ENCODE data around the gene ACTR3.

Gene ACTR3

DNA sequence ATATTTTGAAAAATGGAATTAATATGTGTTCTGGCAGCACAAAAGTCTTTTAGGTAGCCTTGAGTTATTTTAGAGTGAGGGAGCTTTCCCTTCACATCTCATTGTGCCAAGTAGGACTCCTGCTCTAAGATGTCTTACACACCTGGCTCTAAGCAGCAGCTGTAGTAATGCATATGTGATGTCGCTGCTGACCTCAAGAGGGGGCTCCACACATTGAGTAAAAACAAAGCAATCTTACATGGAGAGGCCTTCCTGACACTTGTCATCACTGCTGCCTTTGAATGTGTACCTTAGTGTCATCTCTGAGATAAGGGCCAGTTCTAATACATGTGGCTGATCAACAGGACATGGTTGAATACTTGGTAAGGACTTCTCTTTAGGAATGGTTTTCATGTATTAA is 75.8 kb downstream of the ACTR3 start:
- no peak for DNase-seq (ENCODE audit: low read depth in 2 of 2)

DNA sequence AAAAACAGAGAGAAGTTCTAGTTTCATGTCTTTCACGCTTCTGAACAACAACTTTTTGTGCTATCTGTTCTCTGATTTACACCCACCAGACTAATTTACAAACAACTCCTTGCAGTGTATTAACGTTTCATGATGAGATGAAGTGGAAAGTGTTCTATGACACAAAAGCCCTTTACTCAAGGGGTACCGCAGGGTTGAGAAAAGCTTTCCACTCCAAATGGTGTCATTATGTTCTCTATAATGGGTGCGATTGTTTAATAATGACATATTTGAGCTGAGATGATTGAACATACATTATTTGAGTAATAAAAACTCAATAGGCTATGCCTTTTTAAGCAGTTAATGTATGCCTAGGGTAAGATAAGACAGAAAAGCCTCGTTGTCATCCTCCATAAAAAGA is 76.3 kb downstream of the ACTR3 start:
- DNase-seq (ENCODE audit: low read depth in 2 of 2): no peak

DNA sequence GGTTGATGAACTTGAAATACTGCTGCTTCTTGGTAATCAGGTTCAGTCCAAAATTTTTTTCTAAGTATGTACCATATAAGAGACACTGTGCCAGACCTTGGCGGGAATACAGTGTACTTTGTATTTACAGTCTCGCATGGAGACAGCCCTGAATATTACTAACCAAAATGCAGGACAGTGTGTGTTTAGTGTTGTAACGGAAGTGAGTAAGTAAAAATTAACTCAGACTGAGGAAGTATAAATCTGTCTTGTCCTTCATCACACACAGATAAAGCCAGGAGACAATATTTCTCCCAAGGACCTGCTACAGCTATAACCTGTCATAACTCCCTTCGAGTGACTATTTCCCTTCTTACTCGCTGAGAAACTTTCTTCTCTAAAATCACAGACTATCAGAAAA is 76.9 kb downstream of the ACTR3 start:
- DNase-seq (ENCODE audit: low read depth in 2 of 2): no peak

DNA sequence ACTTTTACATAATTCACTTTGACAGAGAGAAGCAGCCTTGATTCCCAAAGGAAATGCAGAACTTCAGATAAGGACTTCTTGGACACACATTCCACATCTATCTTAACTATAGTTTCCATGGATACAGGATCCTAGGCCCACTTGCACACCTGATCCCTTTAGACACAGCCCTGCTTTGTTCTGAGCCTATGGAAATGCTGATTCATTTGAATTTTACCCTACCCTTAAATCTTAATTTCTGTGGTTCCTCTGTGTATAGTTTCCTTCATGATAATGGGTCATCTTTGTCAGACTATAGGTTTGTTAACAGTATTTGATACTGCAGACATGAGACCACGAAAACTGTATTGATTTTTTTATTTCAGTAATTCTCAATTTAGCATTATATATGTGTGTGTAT is 77.4 kb downstream of the ACTR3 start:
- DNase-seq (ENCODE audit: low read depth in 2 of 2): no peak

DNA sequence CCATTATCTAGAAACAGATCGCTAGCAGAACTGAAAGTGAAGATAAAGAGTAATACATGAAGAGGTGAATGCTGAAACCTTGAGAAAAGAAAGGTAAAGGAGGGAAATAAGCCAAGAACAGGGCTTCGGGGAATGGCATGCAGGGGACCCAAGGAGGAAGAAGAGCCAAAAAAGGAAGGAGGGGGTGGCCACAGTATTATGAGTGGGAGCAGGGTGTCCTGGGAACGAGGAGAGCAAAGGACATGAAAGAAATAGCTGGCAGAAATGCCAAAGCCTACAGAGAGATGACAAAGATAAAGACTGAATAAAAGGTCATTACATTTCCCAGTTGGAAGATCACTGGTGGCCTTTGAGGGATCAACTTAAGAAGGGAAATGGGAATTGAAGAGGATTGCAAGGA is 82.9 kb downstream of the ACTR3 start:
- DNase-seq (ENCODE audit: low read depth in 2 of 2): no peak

DNA sequence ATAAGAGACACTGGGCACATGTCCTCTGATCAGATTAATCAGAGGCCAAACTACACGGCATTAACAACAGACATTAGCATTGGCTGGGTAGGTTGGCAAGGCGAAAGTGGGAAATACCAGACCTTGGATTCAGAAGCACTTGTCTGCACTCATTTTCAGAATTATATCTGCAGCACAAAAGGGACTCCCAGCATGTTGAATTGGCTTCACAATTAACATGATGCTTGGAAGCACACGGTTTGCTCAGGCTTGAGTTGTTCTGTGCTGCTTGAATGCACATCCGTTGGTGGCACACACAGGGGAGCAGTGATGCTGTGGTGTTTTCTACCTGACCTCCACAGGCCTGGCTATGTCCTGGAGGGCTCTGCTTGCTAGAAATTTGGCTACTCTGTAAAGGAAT is 83.9 kb downstream of the ACTR3 start:
- DNase-seq (ENCODE audit: low read depth in 2 of 2): no peak

DNA sequence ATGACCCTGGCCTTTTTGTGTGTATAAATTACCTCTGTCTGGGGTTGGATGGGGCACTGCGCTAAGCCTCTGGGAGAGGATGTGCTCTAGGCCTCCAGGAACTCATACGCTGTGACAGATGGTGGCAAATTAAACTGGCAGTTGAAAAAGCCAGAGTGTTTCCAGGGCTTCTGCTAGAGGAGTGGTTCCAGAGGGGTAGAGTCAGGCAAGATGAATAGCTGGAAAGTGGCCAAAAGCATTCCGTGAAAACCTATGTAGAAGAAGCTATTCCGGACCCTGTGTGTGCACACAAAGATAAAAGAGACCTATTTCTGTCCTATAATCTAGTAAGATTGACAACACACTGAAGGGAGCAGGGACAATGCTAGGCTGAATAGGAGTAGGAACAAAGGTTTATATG is 84.8 kb downstream of the ACTR3 start:
- no peak for DNase-seq (ENCODE audit: low read depth in 2 of 2)

DNA sequence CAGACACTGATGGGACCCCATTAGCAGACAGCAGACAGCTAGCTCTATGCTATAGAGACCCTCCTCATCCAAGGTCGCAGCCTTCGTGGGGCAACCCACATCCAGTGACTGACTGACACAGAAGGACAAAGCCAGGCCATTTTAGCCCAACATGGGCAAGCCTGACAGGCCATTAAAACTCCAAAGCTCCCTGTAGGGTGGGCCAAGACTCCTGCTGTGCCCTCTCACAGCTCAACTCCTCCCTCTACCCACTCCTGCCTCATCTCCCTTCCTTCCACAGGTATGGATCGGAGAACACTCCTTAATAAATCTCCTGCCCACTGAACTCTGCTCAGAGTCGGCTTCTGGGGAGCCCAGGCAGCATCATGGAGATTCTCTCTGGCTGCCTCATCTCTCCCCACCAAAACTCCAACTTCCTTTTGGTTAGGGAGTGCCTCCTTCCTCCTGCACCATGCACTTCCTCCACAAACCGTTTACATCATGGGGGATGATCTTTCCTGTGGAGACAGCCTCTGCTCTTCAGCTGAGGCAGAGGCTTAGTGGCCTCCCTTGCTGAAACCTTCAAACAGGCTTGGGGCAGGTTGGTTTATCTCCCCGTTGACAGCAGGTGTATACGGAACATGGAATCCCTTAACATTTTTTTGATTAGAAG is 86.5 kb downstream of the ACTR3 start:
- no peak for DNase-seq (ENCODE audit: low read depth in 2 of 2)

DNA sequence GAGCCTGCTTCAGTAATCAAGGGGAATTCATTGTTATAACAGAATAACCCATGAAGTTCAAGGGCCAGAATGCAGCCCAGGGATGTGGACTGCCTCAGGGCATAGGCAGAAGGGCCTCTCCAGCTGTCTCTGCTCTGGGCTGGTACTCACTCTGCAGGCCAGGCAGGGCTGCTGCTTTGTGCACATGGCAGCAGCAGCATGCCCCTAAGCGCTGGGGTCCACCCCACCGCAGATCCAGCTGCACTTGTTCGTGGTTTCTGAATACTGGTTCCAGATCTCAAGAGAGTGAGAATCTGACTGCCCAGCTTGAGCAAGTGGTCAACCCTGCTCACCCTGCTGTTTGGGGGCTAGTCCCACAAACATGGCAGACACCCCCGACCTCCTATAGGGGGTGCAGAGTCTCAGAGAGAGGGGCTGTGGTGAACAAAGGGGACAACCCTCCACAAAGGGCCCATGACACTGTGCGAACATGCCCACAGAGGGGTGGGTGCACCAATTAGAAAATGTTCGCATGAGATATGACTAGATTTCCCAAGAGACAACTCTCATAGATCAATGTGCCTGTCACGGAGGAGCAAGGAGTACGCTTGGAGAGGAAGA is 87.3 kb downstream of the ACTR3 start:
- no peak for DNase-seq (ENCODE audit: low read depth in 2 of 2)

DNA sequence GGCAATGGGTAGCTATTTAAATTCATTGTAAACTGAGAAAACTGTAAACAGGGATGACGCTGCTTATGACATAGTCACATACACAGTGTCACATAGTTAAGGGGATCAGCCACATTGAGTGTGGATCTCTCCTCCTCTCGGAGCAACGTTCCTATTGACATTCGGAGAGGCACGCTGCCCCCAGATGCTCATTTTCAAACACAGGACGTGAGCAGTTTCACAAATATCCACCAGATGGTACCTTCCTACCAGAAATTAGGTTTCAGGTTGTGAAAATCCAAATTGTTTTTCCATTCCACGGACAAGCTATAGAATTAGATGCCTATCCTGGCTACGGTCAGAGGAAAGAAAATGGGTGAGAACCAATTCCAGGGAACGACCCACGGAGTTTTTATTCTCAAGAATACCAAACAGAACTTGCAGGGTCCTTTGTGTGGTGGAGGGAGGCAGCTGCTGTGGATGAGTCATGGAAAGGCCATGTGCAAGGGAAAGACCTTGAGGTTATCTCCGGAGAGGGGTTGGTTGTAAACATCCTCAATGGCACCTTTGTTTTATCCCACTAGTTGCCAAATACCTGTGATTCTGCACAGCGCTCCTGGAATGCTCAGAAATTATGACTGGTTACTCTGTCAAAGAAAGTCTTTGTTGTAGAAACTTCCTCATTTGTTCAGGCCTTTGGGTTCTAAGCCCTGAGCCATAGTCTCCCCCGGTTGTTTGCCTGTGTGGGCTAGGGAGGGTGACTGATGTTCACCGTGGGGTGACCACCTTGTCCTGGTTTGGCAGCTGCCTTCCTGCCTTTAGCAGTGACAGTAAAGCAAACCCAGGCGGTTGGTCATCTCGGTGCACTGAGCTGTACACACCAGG is 88.0 kb downstream of the ACTR3 start:
- no peak for DNase-seq (ENCODE audit: low read depth in 2 of 2)

DNA sequence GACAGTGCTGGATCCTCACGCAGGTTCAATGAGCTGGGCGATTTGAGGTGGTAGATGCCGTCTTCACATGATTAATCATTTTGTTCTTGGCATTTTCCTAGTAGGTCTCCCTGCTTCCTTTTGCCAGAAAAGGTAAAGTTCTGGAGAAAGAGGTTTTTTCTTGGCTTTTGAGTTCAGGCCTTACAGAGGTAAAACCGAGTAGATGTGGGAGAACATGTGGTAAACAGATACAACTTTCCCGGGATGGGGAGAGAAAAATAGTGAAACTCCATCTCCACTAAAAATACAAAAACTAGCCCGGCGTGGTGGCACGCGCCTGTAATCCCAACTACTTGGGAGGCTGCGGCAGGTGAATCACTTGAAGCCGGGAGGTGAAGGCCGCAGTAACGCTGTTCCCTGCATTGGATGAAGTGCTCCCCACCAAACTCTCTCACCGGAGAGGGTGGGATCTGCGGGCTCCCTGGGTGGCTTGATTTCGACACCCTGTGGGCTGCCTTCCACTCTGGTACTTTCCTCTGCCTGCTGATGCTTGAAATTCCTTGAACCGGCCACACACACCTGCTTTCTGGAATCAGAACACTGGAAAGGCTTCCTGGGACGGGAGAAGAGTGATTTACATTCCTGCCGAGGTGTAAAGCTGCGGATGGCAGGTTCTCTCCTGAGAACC is 88.8 kb downstream of the ACTR3 start:
- DNase-seq (ENCODE audit: low read depth in 2 of 2): no peak

DNA sequence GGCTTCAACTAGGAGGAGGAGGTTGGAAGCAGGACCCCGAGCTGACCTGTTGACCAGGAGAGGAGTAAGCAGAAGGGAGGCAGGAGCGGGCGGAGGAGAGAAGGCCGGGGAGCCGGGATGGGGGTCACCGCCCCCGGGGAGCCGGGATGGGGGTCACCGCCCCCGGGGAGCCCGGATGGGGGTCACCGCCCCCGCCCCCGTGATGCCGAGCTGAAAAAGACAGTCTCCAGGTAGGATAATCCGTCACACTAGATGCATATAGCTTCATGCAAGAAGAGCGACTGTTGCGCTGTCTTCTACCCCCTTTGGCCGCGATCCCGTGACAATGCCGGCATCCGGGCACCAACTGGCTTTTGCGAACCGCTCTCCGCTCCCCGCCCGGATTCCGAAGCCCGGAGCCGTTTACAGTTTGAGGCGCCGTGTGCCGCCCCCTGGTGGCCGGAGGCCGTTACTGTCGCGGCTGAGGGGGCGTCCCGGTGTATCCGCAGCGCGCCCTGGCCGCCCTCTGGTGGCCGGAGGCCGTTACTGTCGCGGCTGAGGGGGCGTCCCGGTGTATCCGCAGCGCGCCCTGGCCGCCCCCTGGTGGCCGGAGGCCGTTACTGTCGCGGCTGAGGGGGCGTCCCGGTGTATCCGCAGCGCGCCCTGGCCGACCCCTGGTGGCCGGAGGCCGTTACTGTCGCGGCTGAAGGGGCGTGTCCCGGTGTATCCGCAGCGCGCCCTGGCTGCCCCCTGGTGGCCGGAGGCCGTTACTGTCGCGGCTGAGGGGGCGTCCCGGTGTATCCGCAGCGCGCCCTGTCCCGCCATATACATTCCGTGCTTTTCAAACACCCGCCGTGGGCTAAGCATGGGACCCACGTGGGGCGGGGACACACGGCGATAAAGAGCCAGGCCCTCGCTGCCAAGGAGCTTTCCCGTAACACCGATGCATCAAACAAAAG is 89.6 kb downstream of the ACTR3 start:
- DNase-seq (ENCODE audit: low read depth in 2 of 2): peak; percentile 45 to 64

DNA sequence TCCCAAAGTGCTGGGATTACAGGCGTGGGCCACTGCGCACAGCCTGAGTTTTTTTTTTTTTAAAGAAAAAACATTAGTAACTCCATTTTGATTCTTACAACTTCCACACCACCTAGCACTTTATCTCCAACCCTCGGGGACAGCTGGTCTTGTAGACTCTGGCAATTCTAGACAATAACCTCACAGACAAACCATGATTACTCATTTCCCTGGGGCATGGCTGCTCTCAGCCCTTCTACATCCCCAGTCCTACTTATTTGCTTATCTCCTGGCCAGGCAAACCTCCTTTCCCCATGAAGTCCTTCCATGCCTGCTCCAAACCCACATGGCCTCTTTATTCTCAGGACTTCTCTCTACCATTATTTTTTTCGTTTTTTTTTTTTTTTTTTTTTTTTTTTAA is 91.1 kb downstream of the ACTR3 start:
- no peak for DNase-seq (ENCODE audit: low read depth in 2 of 2)

DNA sequence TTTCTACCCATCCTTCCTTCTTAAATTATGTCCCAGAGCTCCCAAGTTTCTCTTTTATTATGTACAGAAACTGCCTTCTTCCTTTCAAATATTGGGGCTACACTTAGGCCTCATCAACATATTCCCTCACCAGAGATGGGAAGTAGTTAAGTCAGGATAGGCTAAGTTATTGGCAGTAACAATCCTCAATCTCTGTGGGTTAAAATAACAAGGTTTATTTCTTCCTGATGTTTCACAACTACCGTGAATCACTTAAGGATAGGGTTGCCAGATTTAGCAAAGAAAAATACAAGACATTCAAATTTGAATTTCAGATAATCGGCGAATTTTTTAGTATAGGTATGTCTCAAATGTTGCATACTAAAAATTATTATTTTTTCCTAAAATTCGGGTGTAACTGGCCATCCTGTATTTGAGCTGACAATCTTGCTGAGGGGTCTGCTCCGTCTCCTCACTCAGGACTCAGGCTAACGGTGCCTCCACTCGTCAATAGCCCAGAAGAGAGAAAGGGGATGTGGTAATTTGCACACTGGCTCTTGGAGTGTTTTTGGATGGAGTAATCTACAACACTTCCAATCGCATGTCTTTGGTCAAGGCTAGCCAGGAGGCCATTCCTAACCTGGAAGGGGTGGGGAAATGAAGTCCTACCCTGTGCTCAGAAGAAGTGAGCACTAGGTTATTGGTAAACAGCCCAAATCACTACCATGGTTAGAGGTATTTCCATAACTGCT is 91.7 kb downstream of the ACTR3 start:
- no peak for DNase-seq (ENCODE audit: low read depth in 2 of 2)

DNA sequence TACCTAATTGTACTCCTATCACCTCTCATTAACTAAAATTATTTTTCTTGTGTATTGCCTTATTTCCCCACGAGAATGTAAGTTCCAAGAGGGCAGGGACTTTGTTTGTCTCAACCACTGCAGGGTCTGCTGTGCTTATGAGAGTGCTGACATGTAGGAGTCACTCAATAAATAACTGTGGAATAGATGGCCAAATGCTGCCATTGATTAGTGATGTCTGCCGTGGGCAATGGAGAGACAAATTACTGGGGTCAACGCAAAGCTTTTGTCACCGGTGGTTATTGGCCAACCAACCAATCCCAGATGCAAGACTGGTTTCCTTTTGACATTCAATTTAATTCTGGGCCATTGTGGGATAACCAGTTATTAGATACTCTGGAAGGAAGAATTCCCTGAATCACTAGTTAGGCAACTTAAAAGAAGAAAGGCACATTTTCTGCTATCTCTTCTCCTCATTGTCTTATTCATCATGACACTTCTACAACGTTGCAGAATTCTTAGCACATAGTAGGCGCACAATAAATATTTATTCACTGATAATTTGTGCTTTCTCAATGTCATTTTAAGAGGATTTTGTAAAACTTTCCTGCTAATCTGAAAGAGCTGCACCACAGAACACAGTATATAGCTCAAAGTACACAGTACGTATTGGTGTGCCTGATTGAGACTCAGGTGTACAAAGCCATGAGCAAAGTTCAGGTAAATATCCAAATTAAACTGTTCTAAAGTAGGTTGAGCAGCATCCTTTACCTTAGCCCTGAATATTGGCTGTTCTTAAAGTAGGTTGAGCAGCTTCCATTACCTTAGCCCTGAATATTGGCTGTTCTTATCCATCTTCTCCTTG is 95.9 kb downstream of the ACTR3 start:
- no peak for DNase-seq (ENCODE audit: low read depth in 2 of 2)

DNA sequence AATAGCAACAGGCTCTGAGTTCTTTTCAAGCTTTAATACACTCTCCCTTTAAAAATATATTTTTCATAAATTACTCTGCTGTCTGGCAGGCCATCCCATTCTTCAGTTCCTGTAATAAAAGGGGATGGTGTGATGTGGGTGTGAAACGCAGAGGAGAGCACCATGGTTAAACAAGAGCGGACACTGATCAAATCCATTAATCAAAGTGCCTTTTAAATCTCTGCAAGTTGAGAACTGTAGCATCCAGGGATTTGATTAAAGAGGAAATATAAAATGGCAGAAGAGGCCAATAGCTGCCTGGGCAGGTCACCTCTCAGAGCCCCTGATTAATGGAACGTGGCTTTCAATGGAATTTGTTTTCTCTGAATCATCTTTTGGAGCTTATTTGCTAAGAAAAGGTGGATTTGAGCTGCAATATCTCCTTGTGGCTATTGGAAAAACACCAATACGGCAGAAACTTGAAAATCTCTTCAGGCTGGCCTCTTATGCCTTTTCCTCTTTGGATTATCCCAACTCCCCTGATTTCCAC is 96.9 kb downstream of the ACTR3 start:
- DNase-seq (ENCODE audit: low read depth in 2 of 2): no peak

DNA sequence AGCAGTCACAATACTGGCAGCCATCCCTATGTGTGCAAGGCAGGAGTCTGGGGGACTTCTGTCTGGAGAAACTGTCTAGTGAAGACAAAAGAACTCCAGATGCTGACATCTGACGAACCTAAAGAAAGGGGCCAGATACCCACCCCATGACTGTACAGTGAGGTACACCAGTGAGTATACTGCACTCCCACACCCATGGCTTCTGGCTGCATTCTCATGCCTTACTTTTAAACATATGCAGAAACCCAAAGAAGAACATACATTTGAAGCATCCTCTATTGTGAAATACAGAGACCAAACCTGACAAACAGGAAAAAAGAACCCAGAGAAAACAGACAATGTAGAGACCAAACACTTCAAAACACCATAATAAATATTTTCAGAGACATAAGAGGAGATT is 102.2 kb downstream of the ACTR3 start:
- DNase-seq (ENCODE audit: low read depth in 2 of 2): no peak

DNA sequence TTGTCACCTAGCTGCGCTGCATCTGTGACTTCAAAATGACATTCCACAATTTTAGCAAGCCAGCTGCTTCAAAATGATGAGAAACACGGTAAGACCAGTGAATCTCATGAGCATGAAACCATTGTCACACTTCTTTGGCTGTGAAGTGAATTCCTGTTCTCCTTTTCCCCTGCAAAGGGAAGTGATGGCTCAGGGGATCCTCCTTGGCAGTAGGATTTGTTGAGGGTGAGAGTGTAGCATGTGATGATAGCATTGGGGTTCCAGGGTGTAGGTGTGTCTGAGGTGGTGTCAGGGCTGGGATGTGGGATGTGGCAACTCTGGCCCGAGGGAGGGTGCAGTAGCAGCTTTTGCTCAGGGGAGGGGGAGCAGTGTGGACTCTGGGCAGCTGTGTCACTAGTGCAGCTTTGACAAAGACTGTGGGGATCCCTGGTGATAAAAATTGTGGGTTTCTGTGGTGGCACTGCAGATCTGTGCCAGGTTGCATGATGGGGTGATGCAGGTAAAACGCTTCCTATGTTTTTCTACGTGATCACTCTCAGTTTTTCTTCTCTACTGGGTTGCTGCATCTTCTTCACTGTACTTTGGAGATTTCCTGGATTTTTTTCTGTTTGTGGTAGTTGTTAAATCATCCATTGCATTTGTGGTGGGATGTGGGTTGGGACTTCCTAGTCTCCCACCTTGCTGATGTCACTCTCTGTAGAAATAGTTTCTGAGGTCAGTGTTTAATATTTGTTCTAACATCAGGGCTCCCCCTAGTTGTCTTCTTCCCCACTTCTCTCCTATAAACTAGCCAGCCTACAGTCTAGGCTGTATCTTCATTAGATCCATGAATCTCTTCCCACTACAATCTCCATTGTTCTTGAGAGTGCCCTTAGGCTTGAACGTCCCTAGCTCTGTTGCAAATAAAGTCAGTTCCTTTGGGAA is 107.0 kb downstream of the ACTR3 start:
- no peak for DNase-seq (ENCODE audit: low read depth in 2 of 2)

All from stimulated activated CD4-positive, alpha-beta T cell treated with anti-CD3 and anti-CD28 coated beads, Interleukin-12 subunit alpha, Interleukin-12 subunit beta, amount 100 ng/mL, for 24 hours (primary cell).